GM18502 (cell line): ENCODE measurements around the gene DOCK3.
"Not testable (repeated sequence)": the region's sequence is repeated elsewhere in the genome, so short reads cannot be mapped to it uniquely, and the experiment has no call there.

Experiments
- ATAC-seq: cut with Tn5 transposase; IDR thresholded peaks from one replicate; pipeline ENCODE4 v1.9.1; 2021; ENCODE audit warnings: mild to moderate bottlenecking; ENCODE audit not compliant: unreplicated experiment, poor library complexity

DOCK3 gene

DNA sequence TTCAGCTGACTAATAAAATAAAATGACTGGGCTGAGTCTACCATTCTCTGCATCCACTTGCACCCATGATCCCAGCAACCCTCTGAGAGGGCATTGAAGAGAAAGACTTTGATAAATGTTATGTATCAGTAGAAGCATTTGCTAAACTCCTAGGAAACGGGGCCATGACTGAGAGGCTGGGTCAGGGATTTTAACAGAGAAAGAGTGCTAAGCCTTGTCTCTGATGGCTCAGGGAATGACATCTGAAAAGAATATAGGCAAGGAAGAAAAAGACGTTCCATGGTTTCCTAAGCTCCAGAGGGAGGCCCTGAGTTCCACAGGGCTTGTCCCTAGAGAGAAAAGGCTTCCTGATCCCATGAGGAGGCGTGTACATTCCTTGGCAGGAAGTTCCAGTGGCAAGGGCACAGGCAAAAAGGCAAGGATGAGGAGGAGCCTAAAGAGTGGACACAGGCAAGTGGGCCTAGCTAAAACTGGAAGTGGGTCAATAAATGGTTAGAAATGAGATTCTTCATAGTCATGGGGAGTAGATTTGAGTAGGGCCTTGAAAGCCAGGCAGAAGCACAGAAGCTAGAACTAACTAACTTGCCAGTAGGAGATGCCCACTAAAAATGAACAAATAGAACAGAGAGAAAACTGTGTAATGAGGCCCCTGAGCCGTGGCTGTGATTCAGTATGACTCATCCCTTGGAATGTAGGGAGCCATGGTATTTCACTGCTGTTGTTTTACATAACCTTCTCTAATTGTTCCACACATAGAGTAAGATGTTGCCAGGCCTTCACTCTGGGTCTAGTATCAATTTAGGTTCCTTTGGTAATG is 665.5 kb downstream of the DOCK3 start:
- no peak for ATAC-seq

DNA sequence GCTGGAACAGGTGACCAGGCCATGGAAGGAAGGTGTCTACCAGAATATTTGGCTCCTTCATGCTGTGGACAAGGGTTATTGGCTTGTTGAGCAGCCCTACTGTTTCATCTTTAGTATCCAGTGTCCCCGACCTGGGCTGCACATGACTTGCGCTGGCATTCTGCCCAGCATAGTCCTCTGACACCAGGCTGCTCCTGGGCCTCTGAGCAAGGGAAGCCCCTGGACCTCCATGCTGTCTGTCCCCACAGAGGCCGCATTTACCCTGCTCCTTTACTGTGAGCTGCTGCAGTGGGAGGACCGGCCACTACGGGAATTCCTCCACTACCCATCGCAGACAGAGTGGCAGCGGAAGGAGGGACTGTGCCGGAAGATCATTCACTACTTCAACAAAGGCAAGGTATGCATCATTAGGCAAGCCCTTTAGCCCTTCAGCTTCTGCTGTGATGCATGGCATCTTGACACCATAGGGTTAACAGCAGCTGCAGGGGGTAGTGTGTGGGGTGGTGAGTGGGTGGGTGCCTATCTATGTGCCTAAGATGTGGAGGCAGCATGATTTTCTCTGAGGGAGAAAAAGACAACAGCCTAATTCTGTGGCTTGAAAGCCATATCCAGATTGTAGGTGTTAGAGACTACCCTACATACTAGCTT is 666.4 kb downstream of the DOCK3 start:
- no peak for ATAC-seq

DNA sequence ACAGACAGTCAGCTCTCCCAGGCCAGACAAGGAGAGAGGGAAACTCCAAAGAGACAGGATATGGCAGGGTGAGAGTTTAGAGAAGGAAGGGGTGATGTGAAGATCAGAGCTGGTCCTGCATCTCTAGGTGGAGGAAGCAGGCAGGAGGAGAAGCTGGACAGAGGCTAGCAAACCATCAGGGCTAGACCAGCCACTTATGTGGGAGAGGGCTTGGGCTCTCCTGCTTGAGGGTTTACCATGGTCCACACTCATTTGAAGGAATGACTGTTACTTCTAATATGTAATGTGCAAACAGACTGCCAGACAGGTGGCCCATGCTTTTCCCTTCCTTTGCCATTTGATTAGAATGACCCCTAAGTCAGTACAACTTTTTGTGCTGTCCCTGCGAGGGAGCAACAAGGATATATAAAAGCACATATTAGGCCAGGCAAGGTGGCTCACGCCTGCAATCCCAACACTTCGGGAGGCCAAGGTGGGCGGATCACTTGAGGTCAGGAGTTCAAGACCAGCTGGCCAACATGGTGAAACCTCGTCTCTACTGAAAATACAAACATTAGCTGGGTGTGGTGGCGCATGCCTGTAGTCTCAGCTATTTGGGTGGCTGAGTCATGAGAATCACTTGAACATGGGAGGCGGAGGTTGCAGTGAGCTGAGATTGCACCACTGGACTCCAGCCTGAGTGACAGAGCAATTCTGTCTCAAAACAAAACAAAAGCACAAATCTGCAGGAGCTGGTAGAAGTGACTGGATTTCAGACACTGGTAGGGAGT is 669.4 kb downstream of the DOCK3 start:
- ATAC-seq = no peak

DNA sequence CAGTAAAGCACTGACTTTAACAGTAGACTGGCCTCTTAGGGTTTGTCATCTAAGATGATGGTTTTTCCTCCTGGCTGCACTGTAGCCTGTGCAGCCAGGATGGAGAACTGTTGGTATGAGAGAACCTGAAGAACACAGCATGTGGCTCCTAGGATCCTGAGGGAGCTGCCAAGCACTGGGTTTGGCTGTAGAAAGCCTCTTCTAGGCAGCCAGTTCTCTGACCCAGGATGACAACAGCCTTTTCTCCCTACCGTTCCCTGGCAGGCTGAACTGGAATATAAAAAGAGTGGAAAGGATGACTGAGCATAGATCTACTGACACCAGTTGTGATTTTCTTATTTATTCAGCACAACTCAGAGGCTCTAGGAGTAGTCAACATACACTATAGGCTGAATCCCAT is 676.0 kb downstream of the DOCK3 start:
- ATAC-seq = no peak

DNA sequence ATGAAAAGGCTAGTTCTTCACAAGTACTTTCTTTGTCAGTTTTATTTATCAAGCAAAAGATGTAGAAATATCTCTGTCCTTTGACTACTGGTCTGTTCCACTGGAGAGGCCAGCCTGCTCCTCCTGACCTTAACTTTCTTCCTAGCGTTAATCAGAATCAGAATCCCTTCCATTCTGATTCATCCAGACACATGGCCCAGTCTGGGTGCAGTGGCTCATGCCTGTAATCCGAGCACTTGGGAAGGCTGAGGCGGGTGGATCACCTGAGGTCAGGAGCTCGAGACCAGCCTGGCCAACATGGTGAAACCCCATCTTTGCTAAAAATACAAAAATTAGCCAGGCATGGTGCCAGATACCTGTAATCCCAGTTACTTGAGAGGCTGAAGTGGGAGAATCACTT is 678.4 kb downstream of the DOCK3 start:
- no peak for ATAC-seq

DNA sequence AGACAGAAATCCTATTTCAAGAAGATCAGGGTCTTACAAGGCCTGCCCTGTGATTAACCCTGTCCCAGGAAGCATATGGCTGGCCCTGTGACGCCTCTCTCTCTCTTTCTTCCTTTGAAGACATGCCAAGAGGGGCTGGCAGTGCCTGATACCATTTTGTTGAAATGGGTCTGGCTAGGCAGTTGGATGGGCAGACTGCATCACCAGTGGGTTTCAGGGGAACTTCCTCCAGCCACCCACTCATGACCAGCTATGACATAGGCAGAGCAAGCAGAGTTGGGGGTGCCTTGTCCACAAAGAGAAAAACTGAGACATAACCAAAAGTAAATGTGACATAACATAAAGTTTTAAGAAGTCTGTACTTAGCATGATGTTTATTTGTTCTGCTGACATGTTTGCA is 679.0 kb downstream of the DOCK3 start:
- ATAC-seq = no peak

DNA sequence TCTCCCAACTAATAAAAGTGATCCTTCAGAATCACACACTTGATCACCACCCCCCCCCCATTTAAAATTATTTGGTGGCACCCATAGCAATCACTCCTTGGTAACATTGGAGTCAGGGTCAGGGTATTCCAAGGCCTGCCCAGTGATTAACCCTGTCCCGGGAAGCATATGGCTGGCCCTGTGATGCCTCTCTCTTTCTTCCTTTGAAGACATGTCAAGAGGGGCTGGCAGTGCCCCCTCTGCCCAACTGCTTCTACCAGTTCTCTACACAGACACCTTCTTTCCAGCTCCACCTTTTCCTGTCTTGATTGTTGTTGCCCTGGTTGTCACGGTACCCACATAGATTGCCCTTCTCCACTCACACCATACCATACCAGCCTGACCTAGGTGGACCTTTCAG is 679.4 kb downstream of the DOCK3 start:
- ATAC-seq = no peak

DNA sequence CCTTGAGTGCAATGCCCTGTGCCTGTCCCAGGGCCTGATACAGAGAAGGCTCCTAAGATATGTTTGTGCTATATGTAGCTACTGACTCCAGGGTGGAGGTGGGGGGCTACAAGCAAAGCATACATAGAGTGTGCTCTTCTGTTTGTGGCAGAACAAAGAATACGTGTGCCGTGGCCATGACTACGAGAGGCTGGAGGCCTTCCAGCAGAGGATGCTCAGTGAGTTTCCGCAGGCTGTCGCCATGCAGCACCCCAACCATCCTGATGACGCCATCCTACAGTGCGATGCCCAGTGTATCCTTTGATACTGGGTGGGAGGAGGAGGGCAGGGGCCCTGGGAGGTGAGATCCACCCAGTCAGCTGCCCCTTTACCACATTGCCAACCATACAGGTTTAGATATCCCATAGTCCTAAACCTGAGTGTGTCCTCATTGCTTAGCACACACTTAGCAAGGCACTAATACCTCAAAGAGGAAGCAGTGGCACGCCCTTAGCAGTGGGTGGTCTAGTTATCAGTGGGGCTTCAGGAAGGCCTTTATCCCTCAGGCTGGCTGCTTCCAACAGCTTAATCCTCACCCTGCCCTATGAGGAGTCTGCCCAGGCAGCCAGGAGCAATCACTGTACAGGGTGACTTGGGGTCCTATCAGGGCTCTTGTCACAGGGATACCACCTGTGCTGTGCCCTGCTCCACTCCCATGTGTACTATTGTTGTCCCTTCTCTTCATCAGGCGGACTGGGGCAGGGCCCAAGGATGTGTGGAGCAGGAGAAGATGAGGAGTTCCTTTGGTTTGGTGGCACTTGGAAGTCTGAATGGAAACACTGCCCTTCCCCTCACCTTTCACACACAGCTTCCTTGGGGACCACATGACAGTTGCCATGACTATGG is 680.2 kb downstream of the DOCK3 start:
- no peak for ATAC-seq

DNA sequence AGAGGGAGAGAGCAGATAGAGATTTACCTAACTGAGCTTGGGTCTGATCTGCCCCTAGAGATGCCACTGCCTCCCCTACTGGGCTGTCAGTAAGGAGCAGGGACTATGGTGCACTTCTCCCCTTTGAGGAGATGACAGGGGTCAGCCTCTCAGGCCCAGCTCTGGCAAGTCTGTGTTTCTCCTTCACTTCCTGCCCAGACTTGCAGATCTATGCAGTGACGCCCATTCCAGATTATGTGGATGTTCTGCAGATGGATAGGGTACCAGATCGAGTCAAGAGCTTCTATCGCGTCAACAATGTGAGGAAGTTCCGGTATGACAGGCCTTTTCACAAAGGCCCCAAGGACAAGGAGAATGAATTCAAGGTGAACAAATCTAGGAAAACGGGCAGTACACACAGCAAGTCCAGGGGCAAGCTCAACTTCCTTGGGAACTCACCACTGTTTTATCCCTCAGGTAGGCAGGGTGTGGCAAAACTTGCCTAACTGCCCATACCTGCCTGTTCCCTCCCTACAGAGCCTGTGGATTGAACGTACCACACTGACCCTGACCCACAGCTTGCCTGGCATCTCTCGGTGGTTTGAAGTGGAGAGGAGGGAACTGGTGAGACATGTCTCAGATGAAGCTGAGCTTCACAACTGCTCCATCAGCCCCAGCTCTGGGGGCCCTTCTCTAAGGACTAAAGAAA is 681.3 kb downstream of the DOCK3 start:
- no peak for ATAC-seq

DNA sequence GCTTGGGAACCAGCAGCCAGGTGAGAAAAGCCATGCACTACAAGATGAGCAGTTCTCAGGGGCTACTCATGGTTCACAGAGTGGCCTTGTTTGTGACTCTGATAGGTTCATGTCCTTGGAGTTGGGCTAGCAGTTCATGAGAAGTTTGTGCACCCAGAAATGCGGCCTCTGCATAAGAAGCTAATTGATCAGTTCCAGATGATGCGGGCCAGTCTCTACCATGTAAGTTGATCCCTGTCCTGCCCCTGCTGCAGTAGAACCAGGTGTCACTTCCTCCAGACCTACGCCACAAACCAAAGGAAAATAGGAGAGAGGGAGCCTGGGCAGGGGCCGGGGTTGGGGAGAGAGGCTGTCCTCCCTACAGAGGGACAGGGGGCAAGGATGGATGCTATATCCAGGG is 683.1 kb downstream of the DOCK3 start:
- no peak for ATAC-seq

DNA sequence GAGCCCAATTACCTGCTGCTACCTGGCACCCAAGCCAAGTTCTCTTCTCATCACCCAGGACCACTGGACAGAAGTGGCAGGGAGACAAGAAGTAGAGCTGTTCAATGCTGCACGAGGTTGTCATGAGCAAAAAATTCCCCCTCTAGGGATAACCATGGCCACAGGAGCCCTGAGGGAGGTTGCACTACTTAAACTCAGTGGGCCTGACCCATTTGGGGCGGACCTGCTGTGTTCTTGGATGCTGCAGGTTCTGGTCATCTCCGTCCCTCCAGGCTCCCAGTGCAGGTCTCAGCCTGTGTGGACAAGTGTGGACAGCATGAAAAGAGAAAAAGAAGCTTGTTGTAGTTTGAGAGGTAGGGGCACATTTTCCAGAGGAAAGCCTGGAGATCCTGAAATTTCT is 684.3 kb downstream of the DOCK3 start:
- no peak for ATAC-seq

DNA sequence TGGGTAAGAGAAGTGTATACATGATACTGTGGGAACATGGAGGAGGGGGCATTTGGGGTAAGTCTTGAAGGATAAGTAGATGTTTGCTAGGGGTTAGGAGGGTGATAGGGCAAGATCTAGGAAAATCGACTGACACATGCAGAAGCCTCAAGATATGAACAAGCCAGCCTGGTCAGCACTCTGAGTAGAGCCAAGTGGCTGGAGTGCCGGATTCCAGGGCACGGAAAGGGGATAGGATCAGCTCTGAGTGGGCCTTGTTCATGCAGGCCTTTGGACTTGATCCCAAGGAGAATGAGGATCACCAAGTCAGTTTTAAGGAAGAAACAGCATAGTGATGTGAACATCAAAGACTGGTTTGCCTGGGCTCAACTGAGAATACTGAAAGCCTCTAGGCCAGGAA is 686.1 kb downstream of the DOCK3 start:
- ATAC-seq = no peak

DNA sequence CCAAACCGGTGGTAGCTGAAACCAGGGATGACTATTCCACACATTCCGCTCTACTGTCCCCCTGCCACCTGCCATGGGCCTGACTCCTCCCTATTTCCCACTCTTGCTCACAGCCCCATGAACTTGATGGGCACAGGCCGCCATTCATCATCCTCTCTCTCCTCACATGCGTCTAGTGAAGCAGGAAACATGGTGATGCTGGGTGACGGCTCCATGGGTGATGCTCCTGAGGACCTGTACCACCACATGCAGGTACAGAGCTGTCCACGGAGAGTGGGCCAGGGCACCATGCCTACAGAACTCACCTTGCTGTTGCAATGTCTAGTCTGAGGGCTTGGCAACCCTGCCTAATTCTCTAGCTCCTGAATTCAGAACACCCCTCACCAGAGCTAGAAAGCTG is 687.0 kb downstream of the DOCK3 start:
- no peak for ATAC-seq

DNA sequence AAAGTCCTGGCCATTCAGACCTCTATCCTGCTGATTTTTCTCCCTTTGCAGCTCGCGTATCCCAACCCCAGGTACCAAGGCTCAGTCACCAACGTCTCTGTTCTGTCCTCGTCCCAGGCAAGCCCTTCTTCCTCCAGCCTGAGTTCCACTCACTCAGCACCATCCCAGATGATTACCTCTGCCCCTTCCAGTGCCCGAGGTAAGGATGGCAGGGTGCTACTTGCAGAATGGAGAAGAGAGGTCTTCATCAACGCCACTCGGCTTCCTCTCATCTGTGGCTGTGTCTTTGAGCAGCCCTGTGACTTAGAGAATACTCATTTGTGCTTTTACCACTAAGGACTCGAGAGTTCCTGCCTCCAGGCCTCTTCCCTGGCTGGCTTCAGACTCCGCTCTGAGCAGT is 687.7 kb downstream of the DOCK3 start:
- no peak for ATAC-seq

DNA sequence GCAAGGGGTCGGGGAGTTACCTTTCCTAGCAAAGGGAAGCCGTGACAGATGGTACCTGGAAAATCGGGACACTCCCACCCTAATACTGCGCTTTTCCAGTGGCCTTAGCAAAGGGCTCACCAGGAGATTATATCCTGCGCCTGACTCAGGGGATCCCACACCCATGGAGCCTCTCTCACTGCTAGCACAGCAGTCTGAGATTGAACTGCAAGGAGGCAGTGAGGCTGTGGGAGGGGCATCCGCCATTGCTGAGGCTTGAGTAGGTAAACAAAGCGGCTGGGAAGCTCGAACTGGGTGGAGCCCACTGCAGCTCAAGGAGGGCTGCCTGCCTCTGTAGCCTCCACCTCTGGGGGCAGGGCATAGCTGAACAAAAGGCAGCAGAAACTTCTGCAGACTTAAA is 693.5 kb downstream of the DOCK3 start:
- not testable (repeated sequence) for ATAC-seq

DNA sequence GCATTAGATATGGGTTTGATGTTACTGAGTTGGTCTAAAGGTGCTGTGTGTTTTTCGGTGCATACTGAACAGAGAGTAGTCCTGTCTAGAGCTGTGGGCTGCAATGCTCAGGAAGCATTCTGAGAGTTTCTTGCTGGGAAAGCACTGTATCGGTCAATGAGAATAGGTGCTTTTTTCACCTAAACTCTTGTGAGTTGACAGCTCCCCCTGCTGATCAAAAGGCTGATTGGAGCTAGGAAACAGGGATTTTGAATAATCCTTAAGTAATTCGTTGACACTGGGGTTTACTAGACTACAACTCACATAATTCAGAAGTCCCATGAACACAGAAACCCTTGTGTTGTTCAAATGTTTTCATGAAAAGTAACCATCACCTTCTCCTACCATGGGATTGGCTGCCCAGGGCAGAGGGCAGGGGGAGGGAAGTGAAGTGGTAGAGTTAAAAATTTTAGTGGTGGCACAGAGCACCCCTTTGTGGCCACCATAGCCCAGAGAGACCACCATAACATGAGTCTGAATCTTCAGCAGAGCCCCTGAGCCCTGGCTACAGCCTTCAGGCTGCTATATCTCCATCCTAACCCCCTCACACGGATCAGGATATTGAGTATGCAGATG is 697.3 kb downstream of the DOCK3 start:
- no peak for ATAC-seq

DNA sequence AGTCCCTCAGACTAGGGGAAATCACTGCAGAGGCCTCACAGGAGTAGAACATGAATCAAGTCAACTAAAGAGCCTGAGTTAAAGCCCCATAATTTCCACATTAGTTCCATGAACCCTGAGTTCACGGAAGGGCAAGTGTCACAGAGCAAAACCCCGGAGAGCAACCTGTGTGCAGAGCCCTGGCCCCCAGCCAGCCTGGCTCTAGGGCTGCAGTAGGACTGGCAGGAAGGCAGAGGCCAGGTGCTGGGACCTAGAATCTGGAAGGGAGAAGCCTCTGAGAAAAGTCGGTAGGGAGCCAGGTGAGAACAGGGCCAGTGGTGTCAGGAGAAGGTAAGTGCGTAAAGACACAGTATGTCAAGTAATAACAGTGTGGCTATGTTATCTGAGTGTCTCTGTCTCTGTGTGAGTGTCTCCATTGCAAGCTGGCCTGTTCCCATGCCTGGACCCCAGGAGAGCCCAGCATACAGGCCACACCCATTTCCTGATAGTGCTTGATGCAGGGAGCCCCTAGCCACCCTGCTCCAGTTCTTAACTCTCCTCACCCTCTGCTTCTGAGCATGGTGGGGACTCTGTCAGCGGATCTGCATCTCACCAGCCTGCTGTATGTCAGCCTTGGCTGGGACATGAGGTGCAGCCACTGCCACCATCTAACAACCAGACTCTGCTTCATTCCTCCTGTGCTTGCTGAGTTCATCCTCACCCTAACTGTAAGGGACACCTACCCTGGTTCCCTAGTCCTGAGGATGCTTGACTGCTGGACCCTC is 699.1 kb downstream of the DOCK3 start:
- ATAC-seq = no peak

DNA sequence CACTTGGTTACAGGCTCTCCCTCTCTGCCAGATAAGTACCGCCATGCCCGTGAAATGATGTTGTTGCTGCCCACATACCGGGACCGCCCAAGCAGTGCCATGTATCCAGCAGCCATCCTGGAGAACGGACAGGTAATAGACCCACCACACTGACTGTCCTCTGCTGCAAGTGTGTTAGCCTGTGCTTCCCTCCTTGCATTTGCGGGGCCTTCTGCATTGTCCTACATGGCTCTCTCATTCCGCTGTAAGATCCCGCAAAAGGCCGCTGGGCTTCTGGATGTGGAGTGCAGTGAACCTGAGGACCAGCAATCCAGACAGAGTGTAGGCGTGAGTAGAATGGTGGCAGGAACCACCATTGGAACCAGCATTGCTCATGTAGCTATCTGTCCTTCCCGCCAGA is 699.7 kb downstream of the DOCK3 start:
- no peak for ATAC-seq

DNA sequence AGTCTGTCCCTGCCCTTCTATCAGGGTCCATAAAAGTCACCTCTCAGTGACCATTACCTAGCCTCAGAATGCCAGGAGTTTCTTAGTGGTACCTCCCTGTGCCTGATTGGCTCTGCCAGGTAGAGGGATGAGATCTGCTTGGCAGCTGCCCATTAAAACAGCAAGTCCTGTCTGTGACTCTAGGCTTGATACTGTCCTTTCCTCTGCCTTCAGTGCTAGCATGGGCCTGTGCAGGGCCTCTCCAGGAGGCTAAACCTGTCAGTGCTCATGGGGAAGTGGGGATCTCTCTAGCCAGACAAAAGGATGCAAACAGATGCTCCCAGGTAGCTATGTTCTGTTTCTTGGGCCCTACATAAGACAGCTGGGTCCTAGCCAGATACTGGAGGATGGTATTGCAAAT is 700.4 kb downstream of the DOCK3 start:
- no peak for ATAC-seq
